HepG2 (cell line): Measurements from ENCODE around the gene MTCP1. TPM values are rescaled to one million over a fixed set of nuclear protein-coding genes. Genes with fewer than 3 reads are reported as not detected.

Source experiments
- ATAC-seq: fragments of 200-7000 bp; cut with Tn5 transposase; 3 replicates; pipeline ENCODE4 v1.9.1; 2020; ENCODE audit warnings: mild to moderate bottlenecking, moderate library complexity
- BruUV-seq: library from RNA; stranded (reverse); fragments of 400-500 nt; replicated peaks from 2 replicates; lab custom pipeline; 2021; lab: Mats Ljungman, UMichigan
- CTCF ChIA-PET: fragments of 300-600 bp; formaldehyde crosslinking; extraction: SDS; loops from one replicate; lab custom pipeline; 2021; ENCODE audit warnings: low total read pairs, inconsistent platforms, low intra/inter-chr PET ratio; lab: Yijun Ruan, JAX
- POLR2A ChIA-PET: fragments of 350-600 bp; sonication (Branson Sonifier 250); formaldehyde crosslinking; loops from one replicate; lab custom pipeline; 2020; ENCODE audit warnings: antibody characterized with exemption, inconsistent platforms; lab: Yijun Ruan, JAX
- DNase-seq: peaks from one replicate; pipeline ENCODE4 v3.0.0-alpha.2; 2015; ENCODE audit warnings: low spot score
- FAIRE-seq: peaks from 3 replicates; lab custom pipeline; 2011; peaks lifted over from hg19 to GRCh38; lab: Jason Lieb, UNC
- H2AFZ ChIP-seq: one replicate; pipeline ENCODE4 v1.6.1; 2011; ENCODE audit warnings: low read length, inconsistent platforms
- H3K27ac ChIP-seq: fragments of 300-600 bp; 3 replicates; pipeline ENCODE4 v1.8.0; 2011; ENCODE audit warnings: mixed run types, mild to moderate bottlenecking, mixed read lengths, low read length, inconsistent platforms; ENCODE audit not compliant: insufficient read depth; ENCODE audit errors: extremely low read length
- H3K27me3 ChIP-seq, 2 experiments: fragments of 200-600 bp in 1 of 2; 2 replicates in 1 of 2; 3 replicates in 1 of 2; pipeline versions ENCODE4 v1.6.0 to v1.8.0; 2011; ENCODE audit warnings: low read length in 2 of 2, mild to moderate bottlenecking in 2 of 2, moderate library complexity in 2 of 2, inconsistent platforms in 1 of 2; ENCODE audit not compliant: insufficient read depth in 2 of 2, control insufficient read depth in 1 of 2
- H3K36me3 ChIP-seq, 2 experiments: fragments of 200-600 bp in 1 of 2; replicated peaks in 1 of 2; 2 replicates in 1 of 2; 3 replicates in 1 of 2; pipeline versions ENCODE4 v1.5.1 to v1.8.0; 2011; ENCODE audit warnings: low read length in 2 of 2, inconsistent platforms in 1 of 2; ENCODE audit not compliant: insufficient read depth in 2 of 2, control insufficient read depth in 1 of 2
- H3K4me1 ChIP-seq: 2 replicates; pipeline ENCODE4 v1.5.1; 2012; ENCODE audit warnings: low read length, inconsistent platforms; ENCODE audit not compliant: insufficient read depth
- H3K4me2 ChIP-seq: 2 replicates; pipeline ENCODE4 v1.6.0; 2011; ENCODE audit warnings: low read depth, low read length, inconsistent platforms
- H3K4me3 ChIP-seq, 3 experiments: fragments of 200-600 bp in 1 of 3; sonication (generic), shearing (Covaris generic) in 1 of 3; replicated peaks in 1 of 3; 2 replicates each; pipeline ENCODE4 v1.5.1; 2011 to 2016; ENCODE audit warnings: low read length in 3 of 3, inconsistent platforms in 2 of 3, low read depth in 2 of 3, mild to moderate bottlenecking in 2 of 3, control low read depth in 1 of 3, mixed read lengths in 1 of 3; ENCODE audit not compliant: insufficient read depth in 1 of 3
- H3K79me2 ChIP-seq: one replicate; pipeline ENCODE4 v1.6.1; 2011; ENCODE audit warnings: low read length, inconsistent platforms; ENCODE audit not compliant: insufficient read depth
- H3K9ac ChIP-seq: 2 replicates; pipeline ENCODE4 v1.6.0; 2011; ENCODE audit warnings: mild to moderate bottlenecking, low read depth, low read length, inconsistent platforms; ENCODE audit not compliant: insufficient read depth
- H3K9me3 ChIP-seq: 2 replicates; pipeline ENCODE4 v1.5.1; 2012; ENCODE audit warnings: mild to moderate bottlenecking, low read length
- H4K20me1 ChIP-seq: 2 replicates; pipeline ENCODE4 v1.6.0; 2011; ENCODE audit warnings: inconsistent platforms, mild to moderate bottlenecking, low read length, moderate library complexity; ENCODE audit not compliant: insufficient read depth
- FOXK1 ChIP-seq: sonication (generic); formaldehyde crosslinking; IDR thresholded peaks from 2 replicates; pipeline ENCODE4 v1.4.0; 2020; ENCODE audit warnings: low read depth, missing genetic modification reagents, borderline replicate concordance
- SMC3 ChIP-seq: IDR thresholded peaks from 2 replicates; pipeline ENCODE4 v1.6.1; 2011; ENCODE audit warnings: low read length, improper control_type of control experiment
- STAG1 ChIP-seq: sonication (generic); formaldehyde crosslinking; IDR thresholded peaks from 2 replicates; pipeline ENCODE4 v1.4.0; 2020; ENCODE audit warnings: missing genetic modification reagents
- ZBTB38 ChIP-seq: sonication (generic); formaldehyde crosslinking; IDR thresholded peaks from 2 replicates; pipeline ENCODE4 v1.5.1; 2020; ENCODE audit warnings: mild to moderate bottlenecking, missing genetic modification reagents
- ZMYM4 ChIP-seq: sonication (generic); formaldehyde crosslinking; IDR thresholded peaks from 2 replicates; pipeline ENCODE4 v1.8.1; 2023; ENCODE audit warnings: mild to moderate bottlenecking, missing genetic modification reagents
- WGBS: methylation state at CpG from one replicate; pipeline ENCODE4 v1.1.6; 2017; ENCODE audit warnings: low lambda C conversion rate; 5-methylcytosine and 5-hydroxymethylcytosine counted together
- in situ Hi-C: cut with HindIII; loops from 2 replicates; pipeline ENCODE4 v1.10.0; 2017; ENCODE audit warnings: low pct_unique_long_range_greater_than_20kb; ENCODE audit not compliant: extremely low pct_ligation_motif_present
- intact Hi-C: fragments of 100-400 bp; cut with micrococcal nuclease; formaldehyde crosslinking; loops from one replicate; pipeline ENCODE4 v1.10.0; 2022; ENCODE audit not compliant: unreplicated experiment
- polyA plus RNA-seq, 8 experiments: library from polyadenylated mRNA; depleted of rRNA in 3 of 8; stranded (reverse) in 7 of 8; unstranded in 1 of 8; fragments of >200 nt; fragmentation: Illumina TruSeq in 4 of 8; extraction: Trizol in 4 of 8; gene quantifications; 2 replicates each; pipeline versions ENCODE4 v1.2.1 to v1.2.3, GENCODE V29; 2011 to 2016; ENCODE audit warnings: low read depth in 4 of 8, missing spikeins in 1 of 8, mixed read lengths in 1 of 8; ENCODE audit not compliant: insufficient read depth in 1 of 8
- total RNA-seq, 5 experiments: library from RNA; depleted of rRNA; stranded (reverse); fragments of >200 nt; fragmentation: Illumina TruSeq; extraction: Trizol; gene quantifications; 2 replicates each; pipeline ENCODE4 v1.2.3, GENCODE V29; 2016; ENCODE audit warnings: low read depth in 1 of 5
- TF ChIP-seq, protein P1 (sequence below): sonication (generic); formaldehyde crosslinking; IDR thresholded peaks from 2 replicates; pipeline ENCODE4 v1.4.0; 2020; ENCODE audit warnings: missing genetic modification reagents
- TF ChIP-seq, protein P2 (sequence below): sonication (generic); formaldehyde crosslinking; IDR thresholded peaks from 2 replicates; pipeline ENCODE4 v1.5.0; 2020; ENCODE audit warnings: mild to moderate bottlenecking, missing genetic modification reagents, moderate library complexity
- TF ChIP-seq, protein P3 (sequence below): sonication (generic); formaldehyde crosslinking; IDR thresholded peaks from 2 replicates; pipeline ENCODE4 v1.4.0; 2020; ENCODE audit warnings: missing genetic modification reagents
- TF ChIP-seq, protein P4 (sequence below): sonication (generic); formaldehyde crosslinking; IDR thresholded peaks from 2 replicates; pipeline ENCODE4 v1.4.0; 2020; ENCODE audit warnings: missing genetic modification reagents

Gene MTCP1
- total and polyA plus RNA-seq, 2 of the 13 experiments (the other 11 are each of a cell fraction or from before 2014, with no cell fraction given), result 5.1 to 18.9 TPM

DNA sequence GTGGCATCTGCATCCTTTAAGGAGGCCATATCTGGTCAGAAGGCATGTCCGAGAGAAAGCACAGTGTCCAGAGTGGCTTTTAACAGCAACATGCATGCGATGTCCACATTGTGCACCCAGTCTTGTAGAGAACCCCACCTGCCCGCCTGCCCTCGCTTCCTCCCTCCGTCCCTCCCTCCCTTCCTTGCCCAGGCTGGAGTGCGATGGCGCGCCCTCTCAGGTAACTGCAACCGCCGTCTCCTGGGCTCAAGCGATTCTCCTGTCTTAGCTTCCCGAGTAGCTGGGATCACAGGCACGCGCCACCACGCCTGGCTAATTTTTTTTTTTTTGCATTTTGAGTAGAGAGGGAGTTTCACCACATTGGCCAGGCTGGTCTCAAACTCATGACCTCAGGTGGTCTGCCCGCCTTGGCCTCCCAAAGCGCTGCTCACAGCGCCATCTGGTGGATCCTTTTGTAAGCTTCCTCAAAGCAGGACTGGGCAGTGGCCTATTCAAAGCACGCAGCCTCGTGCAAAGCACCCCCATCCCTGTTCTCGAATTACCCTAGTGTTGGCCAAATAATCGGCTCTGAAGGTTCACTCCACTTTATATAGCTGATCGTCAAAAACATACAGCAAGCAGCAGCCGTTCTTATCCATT, 15.4 kb upstream of the MTCP1 start:
- TF ChIP-seq, protein P1, sequence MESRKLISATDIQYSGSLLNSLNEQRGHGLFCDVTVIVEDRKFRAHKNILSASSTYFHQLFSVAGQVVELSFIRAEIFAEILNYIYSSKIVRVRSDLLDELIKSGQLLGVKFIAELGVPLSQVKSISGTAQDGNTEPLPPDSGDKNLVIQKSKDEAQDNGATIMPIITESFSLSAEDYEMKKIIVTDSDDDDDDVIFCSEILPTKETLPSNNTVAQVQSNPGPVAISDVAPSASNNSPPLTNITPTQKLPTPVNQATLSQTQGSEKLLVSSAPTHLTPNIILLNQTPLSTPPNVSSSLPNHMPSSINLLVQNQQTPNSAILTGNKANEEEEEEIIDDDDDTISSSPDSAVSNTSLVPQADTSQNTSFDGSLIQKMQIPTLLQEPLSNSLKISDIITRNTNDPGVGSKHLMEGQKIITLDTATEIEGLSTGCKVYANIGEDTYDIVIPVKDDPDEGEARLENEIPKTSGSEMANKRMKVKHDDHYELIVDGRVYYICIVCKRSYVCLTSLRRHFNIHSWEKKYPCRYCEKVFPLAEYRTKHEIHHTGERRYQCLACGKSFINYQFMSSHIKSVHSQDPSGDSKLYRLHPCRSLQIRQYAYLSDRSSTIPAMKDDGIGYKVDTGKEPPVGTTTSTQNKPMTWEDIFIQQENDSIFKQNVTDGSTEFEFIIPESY (CRISPR knock-in tag), result peak; percentile 96
- TF ChIP-seq ZBTB38 (CRISPR knock-in tag) (0 out of 2 replicates have a peak, but pooled peaks have one; percentile 14), ZMYM4 (0 out of 2 replicates have a peak, but pooled peaks have one; percentile 22), SMC3 (peak; percentile 24; the same call in 1 of the 2 replicates), STAG1 (CRISPR knock-in tag) (peak; percentile 52), FOXK1 (CRISPR knock-in tag) (no peak)
- TF ChIP-seq, protein P2, sequence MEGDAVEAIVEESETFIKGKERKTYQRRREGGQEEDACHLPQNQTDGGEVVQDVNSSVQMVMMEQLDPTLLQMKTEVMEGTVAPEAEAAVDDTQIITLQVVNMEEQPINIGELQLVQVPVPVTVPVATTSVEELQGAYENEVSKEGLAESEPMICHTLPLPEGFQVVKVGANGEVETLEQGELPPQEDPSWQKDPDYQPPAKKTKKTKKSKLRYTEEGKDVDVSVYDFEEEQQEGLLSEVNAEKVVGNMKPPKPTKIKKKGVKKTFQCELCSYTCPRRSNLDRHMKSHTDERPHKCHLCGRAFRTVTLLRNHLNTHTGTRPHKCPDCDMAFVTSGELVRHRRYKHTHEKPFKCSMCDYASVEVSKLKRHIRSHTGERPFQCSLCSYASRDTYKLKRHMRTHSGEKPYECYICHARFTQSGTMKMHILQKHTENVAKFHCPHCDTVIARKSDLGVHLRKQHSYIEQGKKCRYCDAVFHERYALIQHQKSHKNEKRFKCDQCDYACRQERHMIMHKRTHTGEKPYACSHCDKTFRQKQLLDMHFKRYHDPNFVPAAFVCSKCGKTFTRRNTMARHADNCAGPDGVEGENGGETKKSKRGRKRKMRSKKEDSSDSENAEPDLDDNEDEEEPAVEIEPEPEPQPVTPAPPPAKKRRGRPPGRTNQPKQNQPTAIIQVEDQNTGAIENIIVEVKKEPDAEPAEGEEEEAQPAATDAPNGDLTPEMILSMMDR (CRISPR knock-in tag), result peak; percentile 65
- TF ChIP-seq, protein P3, sequence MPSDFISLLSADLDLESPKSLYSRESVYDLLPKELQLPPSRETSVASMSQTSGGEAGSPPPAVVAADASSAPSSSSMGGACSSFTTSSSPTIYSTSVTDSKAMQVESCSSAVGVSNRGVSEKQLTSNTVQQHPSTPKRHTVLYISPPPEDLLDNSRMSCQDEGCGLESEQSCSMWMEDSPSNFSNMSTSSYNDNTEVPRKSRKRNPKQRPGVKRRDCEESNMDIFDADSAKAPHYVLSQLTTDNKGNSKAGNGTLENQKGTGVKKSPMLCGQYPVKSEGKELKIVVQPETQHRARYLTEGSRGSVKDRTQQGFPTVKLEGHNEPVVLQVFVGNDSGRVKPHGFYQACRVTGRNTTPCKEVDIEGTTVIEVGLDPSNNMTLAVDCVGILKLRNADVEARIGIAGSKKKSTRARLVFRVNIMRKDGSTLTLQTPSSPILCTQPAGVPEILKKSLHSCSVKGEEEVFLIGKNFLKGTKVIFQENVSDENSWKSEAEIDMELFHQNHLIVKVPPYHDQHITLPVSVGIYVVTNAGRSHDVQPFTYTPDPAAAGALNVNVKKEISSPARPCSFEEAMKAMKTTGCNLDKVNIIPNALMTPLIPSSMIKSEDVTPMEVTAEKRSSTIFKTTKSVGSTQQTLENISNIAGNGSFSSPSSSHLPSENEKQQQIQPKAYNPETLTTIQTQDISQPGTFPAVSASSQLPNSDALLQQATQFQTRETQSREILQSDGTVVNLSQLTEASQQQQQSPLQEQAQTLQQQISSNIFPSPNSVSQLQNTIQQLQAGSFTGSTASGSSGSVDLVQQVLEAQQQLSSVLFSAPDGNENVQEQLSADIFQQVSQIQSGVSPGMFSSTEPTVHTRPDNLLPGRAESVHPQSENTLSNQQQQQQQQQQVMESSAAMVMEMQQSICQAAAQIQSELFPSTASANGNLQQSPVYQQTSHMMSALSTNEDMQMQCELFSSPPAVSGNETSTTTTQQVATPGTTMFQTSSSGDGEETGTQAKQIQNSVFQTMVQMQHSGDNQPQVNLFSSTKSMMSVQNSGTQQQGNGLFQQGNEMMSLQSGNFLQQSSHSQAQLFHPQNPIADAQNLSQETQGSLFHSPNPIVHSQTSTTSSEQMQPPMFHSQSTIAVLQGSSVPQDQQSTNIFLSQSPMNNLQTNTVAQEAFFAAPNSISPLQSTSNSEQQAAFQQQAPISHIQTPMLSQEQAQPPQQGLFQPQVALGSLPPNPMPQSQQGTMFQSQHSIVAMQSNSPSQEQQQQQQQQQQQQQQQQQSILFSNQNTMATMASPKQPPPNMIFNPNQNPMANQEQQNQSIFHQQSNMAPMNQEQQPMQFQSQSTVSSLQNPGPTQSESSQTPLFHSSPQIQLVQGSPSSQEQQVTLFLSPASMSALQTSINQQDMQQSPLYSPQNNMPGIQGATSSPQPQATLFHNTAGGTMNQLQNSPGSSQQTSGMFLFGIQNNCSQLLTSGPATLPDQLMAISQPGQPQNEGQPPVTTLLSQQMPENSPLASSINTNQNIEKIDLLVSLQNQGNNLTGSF (CRISPR knock-in tag), result no peak
- TF ChIP-seq, protein P4, sequence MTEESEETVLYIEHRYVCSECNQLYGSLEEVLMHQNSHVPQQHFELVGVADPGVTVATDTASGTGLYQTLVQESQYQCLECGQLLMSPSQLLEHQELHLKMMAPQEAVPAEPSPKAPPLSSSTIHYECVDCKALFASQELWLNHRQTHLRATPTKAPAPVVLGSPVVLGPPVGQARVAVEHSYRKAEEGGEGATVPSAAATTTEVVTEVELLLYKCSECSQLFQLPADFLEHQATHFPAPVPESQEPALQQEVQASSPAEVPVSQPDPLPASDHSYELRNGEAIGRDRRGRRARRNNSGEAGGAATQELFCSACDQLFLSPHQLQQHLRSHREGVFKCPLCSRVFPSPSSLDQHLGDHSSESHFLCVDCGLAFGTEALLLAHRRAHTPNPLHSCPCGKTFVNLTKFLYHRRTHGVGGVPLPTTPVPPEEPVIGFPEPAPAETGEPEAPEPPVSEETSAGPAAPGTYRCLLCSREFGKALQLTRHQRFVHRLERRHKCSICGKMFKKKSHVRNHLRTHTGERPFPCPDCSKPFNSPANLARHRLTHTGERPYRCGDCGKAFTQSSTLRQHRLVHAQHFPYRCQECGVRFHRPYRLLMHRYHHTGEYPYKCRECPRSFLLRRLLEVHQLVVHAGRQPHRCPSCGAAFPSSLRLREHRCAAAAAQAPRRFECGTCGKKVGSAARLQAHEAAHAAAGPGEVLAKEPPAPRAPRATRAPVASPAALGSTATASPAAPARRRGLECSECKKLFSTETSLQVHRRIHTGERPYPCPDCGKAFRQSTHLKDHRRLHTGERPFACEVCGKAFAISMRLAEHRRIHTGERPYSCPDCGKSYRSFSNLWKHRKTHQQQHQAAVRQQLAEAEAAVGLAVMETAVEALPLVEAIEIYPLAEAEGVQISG, result no peak
- no peak overlapping the region for H2AFZ ChIP-seq
- no peaks in the 10 kb centered on the region for H3K27me3 ChIP-seq
- no peak overlapping the region for H3K4me3 ChIP-seq
- 92% methylated on average over 19 of the region's 24 CpGs for WGBS
- H3K9ac ChIP-seq, result no peak overlapping the region
- no peaks in the 10 kb centered on the region for H3K79me2 ChIP-seq
- BruUV-seq, result no TSS peak
- H3K36me3 ChIP-seq, result peaks cover 1 to 6% of the 10 kb centered on the region in 2 experiments; a peak in 1 of 5 replicates
- no peaks in the 10 kb centered on the region for H4K20me1 ChIP-seq
- peak; percentile 76 for ATAC-seq
- ChIA-PET POLR2A (no interaction called here), CTCF (interaction anchor here (1.1 kb wide), 1 partner anchor 105 kb away, joined by 5 read pairs; no protein-coding TSS in a partner anchor)
- peak; percentile 21 for DNase-seq
- H3K4me2 ChIP-seq, result no peak overlapping the region
- no peak for FAIRE-seq
- no peaks in the 10 kb centered on the region for H3K4me1 ChIP-seq
- no peak overlapping the region for H3K27ac ChIP-seq
- in situ Hi-C loops, result loop anchor here (10.0 kb wide), 1 partner anchor 102 kb away; no protein-coding TSS in a partner anchor
- intact Hi-C loops, result no loop called here
- no peaks in the 10 kb centered on the region for H3K9me3 ChIP-seq
